SH-SY5Y (cell line): ENCODE measurements around the gene RPS21.

ENCODE experiments used
- GATA2 ChIP-seq: IDR thresholded peaks from 2 replicates; pipeline ENCODE4 v1.6.1; 2011; ENCODE audit warnings: mild to moderate bottlenecking, low read depth, low read length
- GATA3 ChIP-seq: IDR thresholded peaks from 2 replicates; pipeline ENCODE4 v1.6.1; 2011; ENCODE audit warnings: low read depth, mild to moderate bottlenecking, low read length, moderate library complexity

- TF ChIP-seq GATA2 = no peak
- no peak for TF ChIP-seq GATA3
These were observed 4.5 kb downstream of the RPS21 start for GRCh38 chr20:62391165-62392076.
